Effector memory CD8-positive, alpha-beta T cell (primary cell): Measurements from ENCODE around the gene LMBR1.
"Not testable (repeated sequence)": the region's sequence is repeated elsewhere in the genome, so short reads cannot be mapped to it uniquely, and the experiment has no call there.

ENCODE experiments used
- ATAC-seq: fragments of 150-1000 bp; cut with Tn5 transposase; replicated peaks from 2 replicates; pipeline ENCODE4 v1.10.0; 2021; ENCODE audit warnings: mild to moderate bottlenecking, moderate library complexity
- DNase-seq, 3 experiments: peaks; one replicate each; pipeline ENCODE4 v3.0.0; 2021
- H3K27ac Mint-ChIP-seq, 2 donors: one replicate each; pipeline ENCODE4 v1.8.0; 2022; ENCODE audit warnings: mild to moderate bottlenecking in 2 of 2, mixed read lengths in 2 of 2, moderate library complexity in 2 of 2
- H3K27me3 Mint-ChIP-seq, 2 donors: one replicate each; pipeline ENCODE4 v1.8.0; 2022; ENCODE audit warnings: mixed read lengths in 2 of 2
- H3K36me3 Mint-ChIP-seq: one replicate; pipeline ENCODE4 v1.8.0; 2022; ENCODE audit warnings: mild to moderate bottlenecking, moderate library complexity, mixed read lengths; ENCODE audit not compliant: insufficient read depth
- H3K4me1 Mint-ChIP-seq, 2 donors: one replicate each; pipeline ENCODE4 v1.8.0; 2022; ENCODE audit warnings: low read depth in 2 of 2, mixed read lengths in 2 of 2
- H3K4me3 Mint-ChIP-seq, 2 donors: one replicate each; pipeline ENCODE4 v1.8.0; 2022; ENCODE audit warnings: mild to moderate bottlenecking in 2 of 2, mixed read lengths in 2 of 2, moderate library complexity in 2 of 2
- H3K9me3 Mint-ChIP-seq, 2 donors: one replicate each; pipeline ENCODE4 v1.8.0; 2022; ENCODE audit warnings: mixed read lengths in 2 of 2

Gene LMBR1

GRCh38 chr7:156896388-156897022, 3.5 kb upstream of the LMBR1 start:
- ATAC-seq (no peak), DNase-seq (no peak)
- H3K4me1 Mint-ChIP-seq, result peaks cover 17 to 18% of the 10 kb centered on the region in 2 donors
- H3K4me3 Mint-ChIP-seq, result no peak overlapping the region
- no peaks in the 10 kb centered on the region for H3K9me3 Mint-ChIP-seq
- H3K27me3 Mint-ChIP-seq, result peaks cover 4 to 22% of the 10 kb centered on the region in 2 donors
- no peaks in the 10 kb centered on the region for H3K36me3 Mint-ChIP-seq
- no peak overlapping the region for H3K27ac Mint-ChIP-seq

- no peak for ATAC-seq
- DNase-seq, result no peak
- Mint-ChIP-seq H3K27me3 (peaks cover 0 to 9% of the 10 kb centered on the region in 2 donors), H3K36me3 (no peaks in the 10 kb centered on the region), H3K27ac (no peak overlapping the region), H3K4me1 (peaks cover 17 to 21% of the 10 kb centered on the region in 2 donors), H3K4me3 (no peak overlapping the region), H3K9me3 (no peaks in the 10 kb centered on the region)
These were observed 2.2 kb upstream of the LMBR1 start for GRCh38 chr7:156895024-156895780.

GRCh38 chr7:156892081-156892800, 742 bp downstream of the LMBR1 start:
- no peaks in the 10 kb centered on the region for H3K9me3 Mint-ChIP-seq
- H3K4me1 Mint-ChIP-seq, result peaks cover 24% of the 10 kb centered on the region in 2 donors
- ATAC-seq (peak; percentile 38), DNase-seq (peak; percentile 55 to 64 (median 60))
- H3K36me3 Mint-ChIP-seq, result peaks cover 15% of the 10 kb centered on the region
- H3K27ac Mint-ChIP-seq, result peak overlapping the region; percentile 87 to 88
- H3K4me3 Mint-ChIP-seq, result peak overlapping the region; percentile 89 to 92
- no peaks in the 10 kb centered on the region for H3K27me3 Mint-ChIP-seq

GRCh38 chr7:156889746-156890145, 3.2 kb downstream of the LMBR1 start:
- no peaks in the 10 kb centered on the region for H3K9me3 Mint-ChIP-seq
- DNase-seq (no peak), ATAC-seq (no peak)
- no peaks in the 10 kb centered on the region for H3K27me3 Mint-ChIP-seq
- H3K27ac Mint-ChIP-seq, result peak overlapping the region in 1 of 2 donors; percentile 13
- no peak overlapping the region for H3K4me3 Mint-ChIP-seq
- H3K4me1 Mint-ChIP-seq, result peaks cover 17 to 19% of the 10 kb centered on the region in 2 donors
- H3K36me3 Mint-ChIP-seq, result peaks cover 21% of the 10 kb centered on the region

- H3K27ac Mint-ChIP-seq, result peak overlapping the region in 1 of 2 donors; percentile 13
- H3K9me3 Mint-ChIP-seq, result no peaks in the 10 kb centered on the region
- H3K4me1 Mint-ChIP-seq, result peaks cover 22 to 25% of the 10 kb centered on the region in 2 donors
- ATAC-seq (no peak), DNase-seq (no peak)
- peaks cover 21% of the 10 kb centered on the region for H3K36me3 Mint-ChIP-seq
- no peak overlapping the region for H3K4me3 Mint-ChIP-seq
- no peaks in the 10 kb centered on the region for H3K27me3 Mint-ChIP-seq
These were observed 3.9 kb downstream of the LMBR1 start for GRCh38 chr7:156889089-156889488.

GRCh38 chr7:156886020-156886795, 6.8 kb downstream of the LMBR1 start:
- Mint-ChIP-seq H3K27me3 (no peaks in the 10 kb centered on the region), H3K9me3 (no peaks in the 10 kb centered on the region), H3K27ac (no peak overlapping the region), H3K36me3 (peaks cover 35% of the 10 kb centered on the region), H3K4me1 (peaks cover 25 to 42% of the 10 kb centered on the region in 2 donors), H3K4me3 (no peak overlapping the region)
- ATAC-seq (no peak), DNase-seq (no peak)

- no peak for ATAC-seq
- Mint-ChIP-seq H3K4me1 (peaks cover 37 to 57% of the 10 kb centered on the region in 2 donors), H3K27me3 (no peaks in the 10 kb centered on the region), H3K36me3 (peaks cover 26% of the 10 kb centered on the region), H3K4me3 (no peak overlapping the region), H3K9me3 (peaks cover 0 to 2% of the 10 kb centered on the region in 2 donors), H3K27ac (no peak overlapping the region)
- no peak for DNase-seq
These were observed 11.3 kb downstream of the LMBR1 start for GRCh38 chr7:156881679-156882078.

- Mint-ChIP-seq H3K4me3 (no peak overlapping the region), H3K27ac (no peak overlapping the region), H3K27me3 (no peaks in the 10 kb centered on the region), H3K9me3 (peaks cover 0 to 4% of the 10 kb centered on the region in 2 donors), H3K36me3 (peaks cover 24% of the 10 kb centered on the region), H3K4me1 (peaks cover 28 to 45% of the 10 kb centered on the region in 2 donors)
- no peak for ATAC-seq
- DNase-seq, result no peak
These were observed 17.2 kb downstream of the LMBR1 start for GRCh38 chr7:156875766-156876165.

- H3K4me1 Mint-ChIP-seq, result peaks cover 16 to 37% of the 10 kb centered on the region in 2 donors
- ATAC-seq, result not testable (repeated sequence)
These were observed 24.6 kb downstream of the LMBR1 start for GRCh38 chr7:156868363-156868762.

GRCh38 chr7:156865493-156865892, 27.5 kb downstream of the LMBR1 start:
- Mint-ChIP-seq H3K4me3 (no peak overlapping the region), H3K9me3 (peaks cover 3 to 9% of the 10 kb centered on the region in 2 donors), H3K27ac (no peak overlapping the region), H3K27me3 (no peaks in the 10 kb centered on the region), H3K4me1 (peaks cover 8 to 23% of the 10 kb centered on the region in 2 donors), H3K36me3 (peaks cover 18% of the 10 kb centered on the region)
- no peak for DNase-seq
- no peak for ATAC-seq

More at GRCh38 chr7:156868363-156868762, 24.6 kb downstream of the LMBR1 start:
- not testable (repeated sequence) for H3K9me3 Mint-ChIP-seq, H3K27me3 Mint-ChIP-seq, DNase-seq, H3K27ac Mint-ChIP-seq, H3K4me3 Mint-ChIP-seq
- peaks cover 24% of the 10 kb centered on the region for H3K36me3 Mint-ChIP-seq

GRCh38 chr7:156862022-156862421, 31.0 kb downstream of the LMBR1 start:
- not testable (repeated sequence) for H3K4me1 Mint-ChIP-seq, H3K27me3 Mint-ChIP-seq, ATAC-seq, H3K4me3 Mint-ChIP-seq, DNase-seq, H3K9me3 Mint-ChIP-seq, H3K27ac Mint-ChIP-seq
- H3K36me3 Mint-ChIP-seq, result peaks cover 20% of the 10 kb centered on the region

GRCh38 chr7:156861212-156861611, 31.8 kb downstream of the LMBR1 start:
- H3K4me3 Mint-ChIP-seq, result no peak overlapping the region
- no peak for ATAC-seq
- no peak overlapping the region for H3K27ac Mint-ChIP-seq
- H3K27me3 Mint-ChIP-seq, result no peaks in the 10 kb centered on the region
- H3K9me3 Mint-ChIP-seq, result peaks cover 7 to 9% of the 10 kb centered on the region in 2 donors
- peaks cover 18% of the 10 kb centered on the region for H3K36me3 Mint-ChIP-seq
- H3K4me1 Mint-ChIP-seq, result peaks cover 5 to 8% of the 10 kb centered on the region in 2 donors
- DNase-seq, result no peak

- not testable (repeated sequence) for ATAC-seq, DNase-seq, H3K27ac Mint-ChIP-seq
These were observed 32.9 kb downstream of the LMBR1 start for GRCh38 chr7:156860099-156860498.

More at GRCh38 chr7:156860099-156860498, 32.9 kb downstream of the LMBR1 start:
- peaks cover 18% of the 10 kb centered on the region for H3K36me3 Mint-ChIP-seq
- H3K4me1 Mint-ChIP-seq, H3K27me3 Mint-ChIP-seq, H3K4me3 Mint-ChIP-seq: not testable (repeated sequence)
- peaks cover 10 to 11% of the 10 kb centered on the region in 2 donors for H3K9me3 Mint-ChIP-seq
